GM23338 (cell line): ENCODE measurements around the gene MIR17HG. TPM values are rescaled to one million over a fixed set of nuclear protein-coding genes. Genes with fewer than 3 reads are reported as not detected.

Source experiments
- ATAC-seq: fragments of 200-7000 bp; cut with Tn5 transposase; 3 replicates; pipeline ENCODE4 v1.9.1; 2020
- DNase-seq: peaks from one replicate; pipeline ENCODE4 v3.0.0-alpha.2; 2015; ENCODE audit warnings: low spot score
- H2AFZ ChIP-seq: fragments of 200-600 bp; sonication (generic); 2 replicates; pipeline ENCODE4 v1.8.0; 2016; ENCODE audit warnings: antibody characterized with exemption, mild to moderate bottlenecking, moderate library complexity
- H3F3A ChIP-seq: fragments of 200-600 bp; sonication (generic); replicated peaks from 2 replicates; pipeline ENCODE4 v1.8.0; 2017; ENCODE audit warnings: antibody characterized with exemption, mixed run types, low read depth
- H3K27ac ChIP-seq: fragments of 200-600 bp; sonication (generic); 2 replicates; pipeline ENCODE4 v1.6.1; 2016; ENCODE audit warnings: low read depth
- H3K27me3 ChIP-seq: fragments of 200-600 bp; sonication (generic); 2 replicates; pipeline ENCODE4 v1.8.0; 2016; ENCODE audit warnings: mild to moderate bottlenecking, mixed run types, moderate library complexity; ENCODE audit not compliant: insufficient read depth
- H3K36me3 ChIP-seq: fragments of 200-600 bp; sonication (generic); 2 replicates; pipeline ENCODE4 v1.8.0; 2016; ENCODE audit warnings: mild to moderate bottlenecking; ENCODE audit not compliant: insufficient read depth
- H3K4me1 ChIP-seq: fragments of 200-600 bp; sonication (generic); 2 replicates; pipeline ENCODE4 v1.8.0; 2016; ENCODE audit warnings: mild to moderate bottlenecking, moderate library complexity; ENCODE audit not compliant: insufficient read depth
- H3K4me2 ChIP-seq: fragments of 200-600 bp; sonication (generic); 2 replicates; pipeline ENCODE4 v1.7.1; 2017; ENCODE audit warnings: mixed run types
- H3K4me3 ChIP-seq: fragments of 200-600 bp; sonication (generic); 2 replicates; pipeline ENCODE4 v1.6.1; 2016; ENCODE audit warnings: mixed run types
- H3K79me2 ChIP-seq: fragments of 200-600 bp; sonication (generic); replicated peaks from 2 replicates; pipeline ENCODE4 v1.8.0; 2017; ENCODE audit warnings: mild to moderate bottlenecking; ENCODE audit not compliant: insufficient read depth
- H3K9me2 ChIP-seq: fragments of 200-600 bp; sonication (generic); 2 replicates; pipeline ENCODE4 v1.8.0; 2017; ENCODE audit not compliant: insufficient read depth
- H4K20me1 ChIP-seq: fragments of 200-600 bp; sonication (generic); replicated peaks from 2 replicates; pipeline ENCODE4 v1.8.0; 2017; ENCODE audit warnings: mild to moderate bottlenecking; ENCODE audit not compliant: insufficient read depth
- H3K27ac Mint-ChIP-seq: 2 replicates; pipeline ENCODE4 v1.8.0; 2020; ENCODE audit warnings: inconsistent platforms, mild to moderate bottlenecking, moderate library complexity, mixed read lengths
- H3K27me3 Mint-ChIP-seq: 3 replicates; pipeline ENCODE4 v1.8.0; 2022; ENCODE audit warnings: low read depth, mild to moderate bottlenecking, moderate library complexity, mixed read lengths, inconsistent platforms; ENCODE audit not compliant: insufficient read depth, poor library complexity
- H3K36me3 Mint-ChIP-seq: 3 replicates; pipeline ENCODE4 v1.8.0; 2021; ENCODE audit warnings: low read depth, mild to moderate bottlenecking, inconsistent platforms, moderate library complexity, mixed read lengths
- H3K4me1 Mint-ChIP-seq: 3 replicates; pipeline ENCODE4 v1.8.0; 2020; ENCODE audit warnings: mild to moderate bottlenecking, inconsistent platforms, mixed read lengths
- H3K4me3 Mint-ChIP-seq: 3 replicates; pipeline ENCODE4 v1.8.0; 2021; ENCODE audit warnings: moderate library complexity, mild to moderate bottlenecking, inconsistent platforms, mixed read lengths
- H3K9me3 Mint-ChIP-seq: 3 replicates; pipeline ENCODE4 v1.8.0; 2020; ENCODE audit warnings: moderate library complexity, mild to moderate bottlenecking, inconsistent platforms, mixed read lengths
- CREB1 ChIP-seq: fragments of 250-450 bp; sonication (Bioruptor Pico); IDR thresholded peaks from 2 replicates; pipeline ENCODE4 v1.5.0; 2020; ENCODE audit warnings: low read depth, mild to moderate bottlenecking, moderate library complexity
- CTCF ChIP-seq, 2 experiments: fragments of 200-600 bp in 1 of 2; sonication (generic) in 1 of 2; conservative IDR thresholded peaks; 2 replicates each; pipeline versions ENCODE4 v1.5.1 to v1.6.1; 2016 to 2017; ENCODE audit warnings: antibody characterized with exemption in 2 of 2, low read depth in 2 of 2, mild to moderate bottlenecking in 2 of 2, moderate library complexity in 1 of 2
- ETS1 ChIP-seq: IDR thresholded peaks from 2 replicates; pipeline ENCODE4 v1.6.1; 2016; ENCODE audit warnings: antibody characterized with exemption
- EZH2phosphoT487 ChIP-seq: fragments of 200-600 bp; sonication (generic); IDR thresholded peaks from one replicate; pipeline ENCODE4 v1.8.1; 2018; ENCODE audit warnings: antibody characterized with exemption; ENCODE audit not compliant: unreplicated experiment
- JUNB ChIP-seq: IDR thresholded peaks from one replicate; pipeline ENCODE4 v1.6.1; 2016; ENCODE audit warnings: antibody characterized with exemption; ENCODE audit not compliant: unreplicated experiment
- NANOG ChIP-seq: IDR thresholded peaks from 2 replicates; pipeline ENCODE4 v1.6.1; 2016; ENCODE audit warnings: antibody characterized with exemption, borderline replicate concordance
- POLR2AphosphoS5 ChIP-seq: IDR thresholded peaks from 2 replicates; pipeline ENCODE4 v1.6.1; 2016; ENCODE audit warnings: antibody characterized with exemption, low read depth
- REST ChIP-seq: IDR thresholded peaks from one replicate; pipeline ENCODE4 v1.6.1; 2018; ENCODE audit warnings: antibody characterized with exemption; ENCODE audit not compliant: unreplicated experiment
- STAT1 ChIP-seq: IDR thresholded peaks from one replicate; pipeline ENCODE4 v1.6.1; 2016; ENCODE audit warnings: antibody characterized with exemption; ENCODE audit not compliant: unreplicated experiment
- ZNF114 ChIP-seq: fragments of 250-450 bp; sonication (Bioruptor Pico); IDR thresholded peaks from 2 replicates; pipeline ENCODE4 v1.5.0; 2020; ENCODE audit warnings: mild to moderate bottlenecking, moderate library complexity
- ZNF331 ChIP-seq: fragments of 250-450 bp; sonication (Bioruptor Pico); IDR thresholded peaks from 2 replicates; pipeline ENCODE4 v1.5.0; 2020; ENCODE audit warnings: low read depth, mild to moderate bottlenecking, moderate library complexity
- polyA plus RNA-seq: library from polyadenylated mRNA; unstranded; fragments of >200 nt; fragmentation: Nextera tagmentation; extraction: Ambion mirVana; gene quantifications from 2 replicates; pipeline ENCODE4 v1.2.1, GENCODE V29; 2016
- total RNA-seq: library from RNA; depleted of rRNA; stranded (reverse); fragments of >200 nt; shearing (Covaris generic); gene quantifications from 2 replicates; pipeline ENCODE4 v1.2.3, GENCODE V29; 2014

The MIR17HG gene
- total and polyA plus RNA-seq, 2 experiments from 2014 or later, result 14.8 to 46.0 TPM

DNA sequence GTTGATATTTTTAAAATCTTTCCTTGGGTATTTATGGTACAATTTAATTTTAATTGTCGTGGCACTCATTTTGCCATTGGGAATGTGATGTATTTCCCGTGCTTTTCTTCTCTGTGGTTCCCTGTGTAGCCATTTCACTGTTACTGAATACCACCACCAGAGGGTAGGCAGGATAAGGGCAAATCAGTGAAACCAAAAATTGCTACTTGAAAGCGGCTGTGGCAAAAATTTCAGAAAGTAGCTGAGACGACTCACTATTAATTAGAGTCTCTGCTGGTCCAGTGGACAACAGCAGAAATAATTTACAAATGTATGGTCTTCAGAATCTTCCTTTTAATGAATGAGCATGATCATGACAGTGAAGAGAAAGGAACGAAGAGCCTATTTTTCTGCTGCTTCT is 34.4 kb upstream of the MIR17HG start:
- H3K36me3 Mint-ChIP-seq, result no peaks in the 10 kb centered on the region
- no peak overlapping the region for H3K27ac ChIP-seq
- no peak overlapping the region for H3K4me3 ChIP-seq
- no peaks in the 10 kb centered on the region for H3F3A ChIP-seq
- peaks cover 3% of the 10 kb centered on the region for H3K27me3 Mint-ChIP-seq
- H2AFZ ChIP-seq, result no peak overlapping the region
- no peaks in the 10 kb centered on the region for H3K27me3 ChIP-seq
- H3K4me1 ChIP-seq, result no peaks in the 10 kb centered on the region
- H3K36me3 ChIP-seq, result no peaks in the 10 kb centered on the region
- no peaks in the 10 kb centered on the region for H3K9me2 ChIP-seq
- peak; percentile 86 for ATAC-seq
- no peak overlapping the region for H3K4me2 ChIP-seq
- no peaks in the 10 kb centered on the region for H4K20me1 ChIP-seq
- DNase-seq, result peak; percentile 66
- H3K9me3 Mint-ChIP-seq, result no peaks in the 10 kb centered on the region
- H3K4me3 Mint-ChIP-seq, result no peak overlapping the region
- no peaks in the 10 kb centered on the region for H3K79me2 ChIP-seq
- peak; percentile 57 to 61 for TF ChIP-seq CTCF (conservative IDR thresholded peaks at IDR 0.05; ENCODE audit: low read depth in 2 of 2)
- TF ChIP-seq ETS1, result no peak
- no peak for TF ChIP-seq POLR2AphosphoS5
- H3K27ac Mint-ChIP-seq, result no peak overlapping the region; the same call in 1 of the 2 replicates
- peaks cover 13% of the 10 kb centered on the region for H3K4me1 Mint-ChIP-seq

GRCh38 chr13:91313581-91313980 is 33.9 kb upstream of the MIR17HG start:
- Histone ChIP-seq H3K4me2 (no peak overlapping the region), H3K9me2 (no peaks in the 10 kb centered on the region), H3K27me3 (no peaks in the 10 kb centered on the region), H3K4me3 (no peak overlapping the region), H3K79me2 (no peaks in the 10 kb centered on the region), H3F3A (no peaks in the 10 kb centered on the region), H3K27ac (no peak overlapping the region), H2AFZ (no peak overlapping the region), H3K4me1 (no peaks in the 10 kb centered on the region), H3K36me3 (no peaks in the 10 kb centered on the region), H4K20me1 (no peaks in the 10 kb centered on the region)
- ATAC-seq (no peak), DNase-seq (no peak)
- Mint-ChIP-seq H3K4me3 (no peak overlapping the region), H3K4me1 (peaks cover 13% of the 10 kb centered on the region), H3K27ac (no peak overlapping the region; the same call in 1 of the 2 replicates), H3K36me3 (no peaks in the 10 kb centered on the region), H3K9me3 (no peaks in the 10 kb centered on the region), H3K27me3 (peaks cover 3% of the 10 kb centered on the region)
- TF ChIP-seq EZH2phosphoT487 (no peak), STAT1 (no peak), ZNF331 (CRISPR knock-in tag) (no peak), NANOG (no peak), JUNB (no peak), POLR2AphosphoS5 (no peak), REST (no peak), CTCF (conservative IDR thresholded peaks at IDR 0.05; ENCODE audit: low read depth in 2 of 2) (no peak), ZNF114 (CRISPR knock-in tag) (no peak), CREB1 (CRISPR knock-in tag) (no peak)
